DND-41 (cell line): ENCODE data around the gene SPEF2.

ENCODE experiments used
- EZH2 ChIP-seq: IDR thresholded peaks from 3 replicates; pipeline ENCODE4 v1.6.1; 2012; ENCODE audit warnings: borderline replicate concordance, low read depth, mild to moderate bottlenecking, moderate library complexity, low read length, inconsistent platforms; ENCODE audit not compliant: severe bottlenecking
- TF ChIP-seq, protein P1 (sequence below): IDR thresholded peaks from 2 replicates; pipeline ENCODE4 v1.5.1; 2012; ENCODE audit warnings: borderline replicate concordance, low read length, moderate library complexity, mild to moderate bottlenecking; ENCODE audit not compliant: poor library complexity, severe bottlenecking; ENCODE audit errors: extremely low read depth

- TF ChIP-seq, protein P1, sequence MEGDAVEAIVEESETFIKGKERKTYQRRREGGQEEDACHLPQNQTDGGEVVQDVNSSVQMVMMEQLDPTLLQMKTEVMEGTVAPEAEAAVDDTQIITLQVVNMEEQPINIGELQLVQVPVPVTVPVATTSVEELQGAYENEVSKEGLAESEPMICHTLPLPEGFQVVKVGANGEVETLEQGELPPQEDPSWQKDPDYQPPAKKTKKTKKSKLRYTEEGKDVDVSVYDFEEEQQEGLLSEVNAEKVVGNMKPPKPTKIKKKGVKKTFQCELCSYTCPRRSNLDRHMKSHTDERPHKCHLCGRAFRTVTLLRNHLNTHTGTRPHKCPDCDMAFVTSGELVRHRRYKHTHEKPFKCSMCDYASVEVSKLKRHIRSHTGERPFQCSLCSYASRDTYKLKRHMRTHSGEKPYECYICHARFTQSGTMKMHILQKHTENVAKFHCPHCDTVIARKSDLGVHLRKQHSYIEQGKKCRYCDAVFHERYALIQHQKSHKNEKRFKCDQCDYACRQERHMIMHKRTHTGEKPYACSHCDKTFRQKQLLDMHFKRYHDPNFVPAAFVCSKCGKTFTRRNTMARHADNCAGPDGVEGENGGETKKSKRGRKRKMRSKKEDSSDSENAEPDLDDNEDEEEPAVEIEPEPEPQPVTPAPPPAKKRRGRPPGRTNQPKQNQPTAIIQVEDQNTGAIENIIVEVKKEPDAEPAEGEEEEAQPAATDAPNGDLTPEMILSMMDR, result no peak
- TF ChIP-seq EZH2, result no peak
Measured at GRCh38 chr5:35623991-35624390, 6.3 kb downstream of the SPEF2 start.
